ENCODE results near the gene MERTK.

Gene MERTK

GRCh38 chr2:111982822-111983221 is 84.4 kb downstream of the MERTK start:
- no peak for FAIRE-seq

- FAIRE-seq = no peak
Measured at GRCh38 chr2:111983478-111984212, 85.2 kb downstream of the MERTK start.

GRCh38 chr2:111984213-111984604 is 85.8 kb downstream of the MERTK start:
- no peak for FAIRE-seq

GRCh38 chr2:111985514-111985913 is 87.1 kb downstream of the MERTK start:
- no peak for FAIRE-seq

- no peak for FAIRE-seq
Measured at GRCh38 chr2:111986116-111986900, 87.9 kb downstream of the MERTK start.

- no peak for FAIRE-seq
Measured at GRCh38 chr2:111990375-111990774, 92.0 kb downstream of the MERTK start.

- no peak for FAIRE-seq
Measured at GRCh38 chr2:111990856-111991255, 92.4 kb downstream of the MERTK start.

GRCh38 chr2:111994042-111994441 is 95.6 kb downstream of the MERTK start:
- FAIRE-seq = no peak

- no peak for FAIRE-seq
Measured at GRCh38 chr2:111995148-111995547, 96.7 kb downstream of the MERTK start.

GRCh38 chr2:111999809-112000208 is 101.4 kb downstream of the MERTK start:
- no peak for FAIRE-seq

GRCh38 chr2:112000399-112001135 is 102.2 kb downstream of the MERTK start:
- no peak for FAIRE-seq

- FAIRE-seq = no peak
Measured at GRCh38 chr2:112001136-112001715, 102.8 kb downstream of the MERTK start.

GRCh38 chr2:112001942-112002341 is 103.5 kb downstream of the MERTK start:
- no peak for FAIRE-seq

- no peak for FAIRE-seq
Measured at GRCh38 chr2:112003576-112004252, 105.3 kb downstream of the MERTK start.

GRCh38 chr2:112004253-112004645 is 105.8 kb downstream of the MERTK start:
- FAIRE-seq = no peak

GRCh38 chr2:112005406-112006075 is 107.1 kb downstream of the MERTK start:
- FAIRE-seq = no peak

GRCh38 chr2:112006076-112006410 is 107.6 kb downstream of the MERTK start:
- no peak for FAIRE-seq

GRCh38 chr2:112007493-112007892 is 109.1 kb downstream of the MERTK start:
- FAIRE-seq = no peak

GRCh38 chr2:112008910-112009485 is 110.6 kb downstream of the MERTK start:
- no peak for FAIRE-seq

GRCh38 chr2:112010751-112011150 is 112.3 kb downstream of the MERTK start:
- FAIRE-seq = no peak

- no peak for FAIRE-seq
Measured at GRCh38 chr2:112012556-112012955, 114.1 kb downstream of the MERTK start.

GRCh38 chr2:112018846-112019245 is 120.4 kb downstream of the MERTK start:
- FAIRE-seq = no peak

Data from TTC549 (cell line).